Thymus (tissue), 11 donors: Measurements from ENCODE around the gene CENPT. TPM values are rescaled to one million over a fixed set of nuclear protein-coding genes. Genes with fewer than 3 reads are reported as not detected.
"Not testable (repeated sequence)": the region's sequence is repeated elsewhere in the genome, so short reads cannot be mapped to it uniquely, and the experiment has no call there.

Experiments used
- DNase-seq, 9 donors: peaks; one replicate each; pipeline ENCODE4 v3.0.0-alpha.2; 2013; ENCODE audit warnings: low spot score in 9 of 9, low read depth in 6 of 9, missing footprints in 1 of 9
- H3K27ac ChIP-seq, 2 donors: one replicate each; pipeline ENCODE4 v1.5.1; 2013; ENCODE audit warnings: control low read depth in 1 of 2, low read depth in 1 of 2, low read length in 1 of 2, mild to moderate bottlenecking in 1 of 2, moderate library complexity in 1 of 2
- H3K27me3 ChIP-seq, 2 donors: one replicate each; pipeline ENCODE4 v1.5.1; 2013; ENCODE audit warnings: low read length in 1 of 2; ENCODE audit not compliant: control insufficient read depth in 2 of 2, insufficient read depth in 1 of 2
- H3K36me3 ChIP-seq, 2 donors: one replicate each; pipeline ENCODE4 v1.5.1; 2013; ENCODE audit warnings: low read length in 1 of 2, mild to moderate bottlenecking in 1 of 2, moderate library complexity in 1 of 2; ENCODE audit not compliant: control insufficient read depth in 2 of 2, insufficient read depth in 2 of 2
- H3K4me1 ChIP-seq, 2 donors: one replicate each; pipeline ENCODE4 v1.5.1; 2013; ENCODE audit warnings: low read length in 2 of 2; ENCODE audit not compliant: control insufficient read depth in 2 of 2, insufficient read depth in 2 of 2
- H3K4me3 ChIP-seq, 2 donors: one replicate each; pipeline ENCODE4 v1.5.1; 2013; ENCODE audit warnings: low read length in 2 of 2, control low read depth in 1 of 2, mild to moderate bottlenecking in 1 of 2
- H3K9me3 ChIP-seq, 2 donors: one replicate each; pipeline ENCODE4 v1.5.1; 2013; ENCODE audit warnings: low read length in 1 of 2, mild to moderate bottlenecking in 1 of 2; ENCODE audit not compliant: control insufficient read depth in 2 of 2, insufficient read depth in 1 of 2
- WGBS: extraction: QIAGEN DNeasy Blood & Tissue Kit; methylation state at CpG from one replicate; pipeline ENCODE4 v1.1.7; 2013; 5-methylcytosine and 5-hydroxymethylcytosine counted together
- polyA plus RNA-seq: library from polyadenylated mRNA; stranded (reverse); fragments of 200-250 nt; gene quantifications from one replicate; pipeline ENCODE4 v1.2.3, GENCODE V29; 2013
- total RNA-seq: library from RNA; stranded (reverse); fragments of 120-200 nt; gene quantifications from one replicate; pipeline ENCODE4 v1.2.4, GENCODE V29; 2013
- donor health status: healthy.

The CENPT gene
- total and polyA plus RNA-seq, 2 donors = 25.4 to 101 TPM

- 88% methylated on average over 5 of the region's 5 CpGs for WGBS
Measured at GRCh38 chr16:67845291-67846062, 2.0 kb downstream of the CENPT start.

GRCh38 chr16:67844497-67844896 is 3.0 kb downstream of the CENPT start:
- H3K4me3 ChIP-seq = no peak overlapping the region
- no peak for DNase-seq
- 94% methylated on average over 4 of the region's 4 CpGs for WGBS
- no peaks in the 10 kb centered on the region for H3K27me3 ChIP-seq
- H3K27ac ChIP-seq = no peak overlapping the region
- peaks cover 0 to 3% of the 10 kb centered on the region in 2 donors for H3K36me3 ChIP-seq
- H3K4me1 ChIP-seq = peaks cover 32 to 61% of the 10 kb centered on the region in 2 donors
- H3K9me3 ChIP-seq = peaks cover 0 to 9% of the 10 kb centered on the region in 2 donors

More at GRCh38 chr16:67845291-67846062, 2.0 kb downstream of the CENPT start:
- H3K36me3 ChIP-seq = peaks cover 0 to 3% of the 10 kb centered on the region in 2 donors
- H3K27me3 ChIP-seq = no peaks in the 10 kb centered on the region
- peaks cover 32 to 61% of the 10 kb centered on the region in 2 donors for H3K4me1 ChIP-seq
- H3K27ac ChIP-seq = peak overlapping the region; percentile 52 to 97
- no peak for DNase-seq
- peak overlapping the region; percentile 86 to 94 for H3K4me3 ChIP-seq
- H3K9me3 ChIP-seq = peaks cover 0 to 9% of the 10 kb centered on the region in 2 donors

GRCh38 chr16:67843343-67843765 is 4.1 kb downstream of the CENPT start:
- Histone ChIP-seq H3K27ac (peak overlapping the region; percentile 95 to 97), H3K4me3 (peak overlapping the region; percentile 73 to 76), H3K27me3 (no peaks in the 10 kb centered on the region), H3K4me1 (peaks cover 32 to 55% of the 10 kb centered on the region in 2 donors), H3K36me3 (peaks cover 0 to 3% of the 10 kb centered on the region in 2 donors), H3K9me3 (peaks cover 0 to 9% of the 10 kb centered on the region in 2 donors)
- DNase-seq = peak in 5 of 9 donors; percentile 56 to 85 (median 65)
- 16% methylated on average over 11 of the region's 11 CpGs for WGBS

DNA sequence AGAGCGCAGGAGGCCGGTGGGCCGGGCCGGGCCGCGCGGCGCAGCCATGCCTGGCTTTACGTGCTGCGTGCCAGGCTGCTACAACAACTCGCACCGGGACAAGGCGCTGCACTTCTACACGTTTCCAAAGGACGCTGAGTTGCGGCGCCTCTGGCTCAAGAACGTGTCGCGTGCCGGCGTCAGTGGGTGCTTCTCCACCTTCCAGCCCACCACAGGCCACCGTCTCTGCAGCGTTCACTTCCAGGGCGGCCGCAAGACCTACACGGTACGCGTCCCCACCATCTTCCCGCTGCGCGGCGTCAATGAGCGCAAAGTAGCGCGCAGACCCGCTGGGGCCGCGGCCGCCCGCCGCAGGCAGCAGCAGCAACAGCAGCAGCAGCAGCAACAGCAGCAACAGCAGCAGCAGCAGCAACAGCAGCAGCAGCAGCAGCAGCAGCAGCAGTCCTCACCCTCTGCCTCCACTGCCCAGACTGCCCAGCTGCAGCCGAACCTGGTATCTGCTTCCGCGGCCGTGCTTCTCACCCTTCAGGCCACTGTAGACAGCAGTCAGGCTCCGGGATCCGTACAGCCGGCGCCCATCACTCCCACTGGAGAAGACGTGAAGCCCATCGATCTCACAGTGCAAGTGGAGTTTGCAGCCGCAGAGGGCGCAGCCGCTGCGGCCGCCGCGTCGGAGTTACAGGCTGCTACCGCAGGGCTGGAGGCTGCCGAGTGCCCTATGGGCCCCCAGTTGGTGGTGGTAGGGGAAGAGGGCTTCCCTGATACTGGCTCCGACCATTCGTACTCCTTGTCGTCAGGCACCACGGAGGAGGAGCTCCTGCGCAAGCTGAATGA is 4.8 kb downstream of the CENPT start:
- H3K27ac ChIP-seq = peak overlapping the region; percentile 95 to 97
- peaks cover 27 to 49% of the 10 kb centered on the region in 2 donors for H3K4me1 ChIP-seq

DNA sequence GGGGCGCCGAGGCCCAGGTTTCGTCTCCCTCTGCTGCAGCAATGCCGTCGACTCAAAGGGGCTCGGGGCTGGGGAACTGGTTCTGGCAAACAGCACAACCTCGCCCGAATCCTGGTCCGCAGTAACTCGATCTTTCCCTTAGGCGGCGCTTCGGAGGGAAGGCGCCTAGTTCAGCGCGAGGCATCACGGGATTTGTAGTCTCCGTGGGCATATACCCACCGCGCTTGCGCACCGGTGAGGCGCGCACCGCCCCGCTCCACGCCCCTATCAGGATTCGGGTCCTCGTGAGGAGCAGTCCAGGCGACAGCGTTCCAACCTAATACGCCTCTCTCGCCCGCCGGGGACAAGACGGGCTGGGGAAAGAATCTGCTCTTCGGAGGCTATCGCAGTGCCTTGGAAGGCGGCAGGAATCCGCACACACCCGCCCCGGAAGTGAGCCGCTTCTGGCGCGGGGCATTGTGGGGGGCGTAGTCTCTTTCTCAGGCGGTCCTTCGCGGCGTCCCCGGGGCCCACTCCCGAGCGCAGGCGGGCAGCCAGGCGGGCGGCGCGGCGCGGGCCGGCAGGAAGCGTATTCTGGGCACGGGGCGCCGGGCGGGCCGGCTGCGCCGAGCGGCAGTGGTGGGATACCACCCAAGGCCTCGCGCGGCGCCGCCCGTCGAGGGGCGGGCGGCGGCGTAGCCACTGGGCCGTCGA is 5.5 kb downstream of the CENPT start, which contains the start of gene THAP11:
Gene THAP11, plus strand, starts transcription at position 505 of the 693 bp plus-strand sequence. CDS start 235 bp downstream, outside the sequence.
- Histone ChIP-seq H3K4me3 (peak within 1 kb of the TSS; percentile 76 to 77), H3K27me3 (no peaks in the 10 kb centered on the region), H3K36me3 (peaks cover 0 to 3% of the 10 kb centered on the region in 2 donors), H3K9me3 (peaks cover 0 to 4% of the 10 kb centered on the region in 2 donors), H3K27ac (peak within 1 kb of the TSS; percentile 95 to 97), H3K4me1 (peaks cover 24 to 44% of the 10 kb centered on the region in 2 donors)
- under 1% methylated on average over 83 of the region's 83 CpGs for WGBS
- DNase-seq = peak; percentile 91 to 99 (median 97)

More for the DNA sequence above, 4.8 kb downstream of the CENPT start:
- no peaks in the 10 kb centered on the region for H3K27me3 ChIP-seq
- H3K36me3 ChIP-seq = peaks cover 0 to 3% of the 10 kb centered on the region in 2 donors
- H3K9me3 ChIP-seq = peaks cover 0 to 9% of the 10 kb centered on the region in 2 donors
- WGBS = under 1% methylated on average over 67 of the region's 67 CpGs
- H3K4me3 ChIP-seq = peak overlapping the region; percentile 73 to 76
- peak in 8 of 9 donors; percentile 39 to 73 (median 60) for DNase-seq

GRCh38 chr16:67841198-67841815 is 6.2 kb downstream of the CENPT start:
- WGBS = 77% methylated on average over 17 of the region's 17 CpGs
- peaks cover 0 to 3% of the 10 kb centered on the region in 2 donors for H3K9me3 ChIP-seq
- H3K4me1 ChIP-seq = peaks cover 24 to 43% of the 10 kb centered on the region in 2 donors
- peaks cover 0 to 3% of the 10 kb centered on the region in 2 donors for H3K36me3 ChIP-seq
- H3K4me3 ChIP-seq = peak overlapping the region; percentile 76 to 77
- no peaks in the 10 kb centered on the region for H3K27me3 ChIP-seq
- H3K27ac ChIP-seq = peak overlapping the region; percentile 67 to 93
- no peak for DNase-seq

DNA sequence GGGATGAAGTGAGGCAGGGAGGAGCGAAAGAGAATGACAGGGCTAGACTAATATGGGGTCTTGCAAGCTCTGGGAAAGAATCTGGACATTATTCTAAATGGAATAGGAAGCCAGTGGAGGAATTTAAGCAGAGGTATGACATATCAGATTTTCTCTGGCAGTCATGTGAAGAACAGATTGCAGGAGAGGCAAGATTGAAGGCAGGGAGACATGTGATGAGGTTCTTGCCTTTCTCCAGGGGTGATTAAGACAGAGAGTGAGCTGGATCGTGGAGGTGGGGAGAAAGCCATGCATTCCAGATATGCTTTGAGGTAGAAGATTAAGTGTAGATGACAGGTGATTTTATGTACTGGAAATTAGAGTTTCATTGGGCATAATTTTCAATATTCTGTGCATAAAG is 9.7 kb downstream of the CENPT start:
- no peaks in the 10 kb centered on the region for H3K36me3 ChIP-seq
- DNase-seq = no peak
- H3K27me3 ChIP-seq = no peaks in the 10 kb centered on the region
- peaks cover 9 to 19% of the 10 kb centered on the region in 2 donors for H3K4me1 ChIP-seq
- no peak overlapping the region for H3K27ac ChIP-seq
- no peak overlapping the region for H3K4me3 ChIP-seq
- 95% methylated on average over 2 of the region's 2 CpGs for WGBS
- no peaks in the 10 kb centered on the region for H3K9me3 ChIP-seq

DNA sequence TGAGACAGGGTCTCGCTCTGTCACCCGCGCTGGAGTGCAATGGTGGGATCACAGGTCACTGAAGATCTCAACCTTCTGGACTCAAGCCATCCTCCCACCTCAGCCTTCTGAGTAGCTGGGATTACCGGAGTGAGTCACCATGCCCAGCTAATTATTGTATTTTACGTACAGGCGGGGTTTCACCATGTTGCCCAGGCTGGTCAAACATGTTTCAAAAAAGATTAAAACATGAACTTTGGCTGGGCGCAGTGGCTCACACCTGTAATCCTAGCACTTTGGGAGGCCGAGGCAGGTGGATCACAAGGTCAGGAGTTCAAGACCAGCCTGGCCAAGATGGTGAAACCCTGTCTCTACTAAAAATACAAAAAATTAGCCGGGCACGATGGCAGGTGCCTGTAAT is 10.3 kb downstream of the CENPT start:
- H3K27ac ChIP-seq, DNase-seq, H3K9me3 ChIP-seq, H3K36me3 ChIP-seq, H3K27me3 ChIP-seq, H3K4me3 ChIP-seq: not testable (repeated sequence)
- 98% methylated on average over 10 of the region's 10 CpGs for WGBS
- H3K4me1 ChIP-seq = peaks cover 12 to 21% of the 10 kb centered on the region in 2 donors
